SU-DHL-6 (cell line): Measurements from ENCODE around the gene PDE4D.

Source experiments
- EZH2phosphoT487 ChIP-seq: fragments of 200-600 bp; sonication (generic), shearing (Covaris generic); conservative IDR thresholded peaks from 2 replicates; pipeline ENCODE4 v1.6.1; 2018; ENCODE audit warnings: mild to moderate bottlenecking, antibody characterized with exemption, low read length, moderate library complexity, mixed read lengths
- TF ChIP-seq, protein P1 (sequence below): fragments of 200-600 bp; sonication (generic); IDR thresholded peaks from one replicate; pipeline ENCODE4 v1.5.1; 2017; ENCODE audit warnings: antibody characterized with exemption, mild to moderate bottlenecking, low read length, moderate library complexity; ENCODE audit not compliant: insufficient read depth, poor library complexity, severe bottlenecking

DNA sequence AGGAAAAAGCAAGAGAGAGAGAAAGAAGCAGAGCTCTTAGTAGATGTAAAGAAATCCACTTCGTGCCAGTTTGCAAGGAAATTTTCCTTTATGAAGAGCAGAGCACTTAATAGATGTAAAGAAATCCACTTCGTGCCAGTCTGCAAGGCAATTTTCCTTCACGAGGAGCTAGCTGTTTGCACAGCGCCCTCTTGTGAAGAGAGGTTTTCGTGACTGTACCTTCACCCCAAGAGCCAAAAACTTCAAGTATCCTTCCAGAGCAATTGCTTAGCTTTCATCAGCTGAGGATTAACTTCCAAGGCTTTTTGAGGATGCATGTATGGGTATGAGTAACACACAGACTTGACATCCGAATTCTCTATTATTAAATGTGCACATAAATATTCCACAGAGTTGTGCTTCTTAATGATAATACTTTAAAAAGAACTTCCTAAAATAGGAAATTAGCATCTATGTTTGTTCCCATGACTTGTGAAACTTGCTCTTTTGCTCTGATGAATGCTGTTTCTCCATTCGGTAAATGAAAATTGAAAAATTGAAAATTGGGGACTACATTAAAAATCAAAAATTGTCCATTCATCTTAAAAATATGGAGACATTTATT, 525.6 kb downstream of the PDE4D start:
- TF ChIP-seq, protein P1, sequence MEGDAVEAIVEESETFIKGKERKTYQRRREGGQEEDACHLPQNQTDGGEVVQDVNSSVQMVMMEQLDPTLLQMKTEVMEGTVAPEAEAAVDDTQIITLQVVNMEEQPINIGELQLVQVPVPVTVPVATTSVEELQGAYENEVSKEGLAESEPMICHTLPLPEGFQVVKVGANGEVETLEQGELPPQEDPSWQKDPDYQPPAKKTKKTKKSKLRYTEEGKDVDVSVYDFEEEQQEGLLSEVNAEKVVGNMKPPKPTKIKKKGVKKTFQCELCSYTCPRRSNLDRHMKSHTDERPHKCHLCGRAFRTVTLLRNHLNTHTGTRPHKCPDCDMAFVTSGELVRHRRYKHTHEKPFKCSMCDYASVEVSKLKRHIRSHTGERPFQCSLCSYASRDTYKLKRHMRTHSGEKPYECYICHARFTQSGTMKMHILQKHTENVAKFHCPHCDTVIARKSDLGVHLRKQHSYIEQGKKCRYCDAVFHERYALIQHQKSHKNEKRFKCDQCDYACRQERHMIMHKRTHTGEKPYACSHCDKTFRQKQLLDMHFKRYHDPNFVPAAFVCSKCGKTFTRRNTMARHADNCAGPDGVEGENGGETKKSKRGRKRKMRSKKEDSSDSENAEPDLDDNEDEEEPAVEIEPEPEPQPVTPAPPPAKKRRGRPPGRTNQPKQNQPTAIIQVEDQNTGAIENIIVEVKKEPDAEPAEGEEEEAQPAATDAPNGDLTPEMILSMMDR: peak; percentile 49
- no peak for TF ChIP-seq EZH2phosphoT487
